Right atrium auricular region (tissue), 2 donors: ENCODE results near the gene RASL12. TPM values are rescaled to one million over a fixed set of nuclear protein-coding genes. Genes with fewer than 3 reads are reported as not detected.
A peak's percentile ranks its signal among the peaks of the same experiment; 100 is the strongest.

Experiments
- DNase-seq: peaks from one replicate; pipeline ENCODE4 v3.0.0-alpha.2; 2019; ENCODE audit warnings: low spot score
- H3K27ac ChIP-seq, 2 donors: fragments of 200-600 bp; sonication (generic); 1 replicate in 1 of 2; 2 replicates in 1 of 2; pipeline ENCODE4 v1.5.1; 2016 to 2019
- H3K27me3 ChIP-seq, 2 donors: fragments of 200-600 bp; sonication (generic); one replicate each; pipeline versions ENCODE4 v1.5.1 to v1.6.0; 2017 to 2019
- H3K36me3 ChIP-seq: fragments of 200-600 bp; sonication (generic); one replicate; pipeline ENCODE4 v1.5.1; 2016
- H3K4me1 ChIP-seq, 2 donors: fragments of 200-600 bp; sonication (generic); one replicate each; pipeline versions ENCODE4 v1.5.1 to v1.6.0; 2017 to 2019
- H3K4me3 ChIP-seq, 2 donors: fragments of 200-600 bp; sonication (generic); 1 replicate in 1 of 2; 2 replicates in 1 of 2; pipeline ENCODE4 v1.5.1; 2017 to 2019; ENCODE audit warnings: mild to moderate bottlenecking in 1 of 2, moderate library complexity in 1 of 2
- H3K9me3 ChIP-seq, 2 donors: fragments of 200-600 bp; sonication (generic); one replicate each; pipeline ENCODE4 v1.5.1; 2019
- CTCF ChIP-seq, 2 donors: fragments of 200-600 bp; sonication (generic); IDR thresholded peaks; one replicate each; pipeline ENCODE4 v1.5.1; 2019; ENCODE audit warnings: antibody characterized with exemption in 2 of 2
- total RNA-seq, 2 donors: library from RNA; depleted of rRNA; stranded (reverse); fragments of >200 nt; gene quantifications; one replicate each; pipeline ENCODE4 v1.1.0, GENCODE V29; 2016

The RASL12 gene
- total RNA-seq, 2 donors from 2014 or later = 83.3 to 183 TPM

- DNase-seq = no peak
- H3K27ac ChIP-seq = peak overlapping the region; percentile 91 to 98
- H3K4me1 ChIP-seq = peaks cover 0 to 61% of the 10 kb centered on the region in 2 donors
- H3K4me3 ChIP-seq = no peak overlapping the region
- no peak for TF ChIP-seq CTCF (IDR thresholded peaks at IDR 0.05)
- no peaks in the 10 kb centered on the region for H3K9me3 ChIP-seq
- H3K27me3 ChIP-seq = no peaks in the 10 kb centered on the region
- no peaks in the 10 kb centered on the region for H3K36me3 ChIP-seq
These were observed 4.8 kb upstream of the RASL12 start for GRCh38 chr15:65072617-65073016.

- Histone ChIP-seq H3K27ac (peak overlapping the region; percentile 91 to 98), H3K4me1 (peaks cover 0 to 59% of the 10 kb centered on the region in 2 donors), H3K36me3 (no peaks in the 10 kb centered on the region), H3K27me3 (no peaks in the 10 kb centered on the region), H3K4me3 (no peak overlapping the region), H3K9me3 (no peaks in the 10 kb centered on the region)
- TF ChIP-seq CTCF (IDR thresholded peaks at IDR 0.05) = no peak
- DNase-seq = no peak
These were observed 4.2 kb upstream of the RASL12 start for GRCh38 chr15:65072027-65072426.

- Histone ChIP-seq H3K27ac (peak overlapping the region; percentile 91 to 98), H3K9me3 (no peaks in the 10 kb centered on the region), H3K4me3 (no peak overlapping the region), H3K4me1 (peaks cover 0 to 52% of the 10 kb centered on the region in 2 donors), H3K36me3 (no peaks in the 10 kb centered on the region), H3K27me3 (no peaks in the 10 kb centered on the region)
- TF ChIP-seq CTCF (IDR thresholded peaks at IDR 0.05) = no peak
- no peak for DNase-seq
These were observed 3.6 kb upstream of the RASL12 start for GRCh38 chr15:65071381-65071811.

GRCh38 chr15:65069779-65070546 lies 2.2 kb upstream of the RASL12 start:
- TF ChIP-seq CTCF (IDR thresholded peaks at IDR 0.05) = no peak
- peaks cover 0 to 56% of the 10 kb centered on the region in 2 donors for H3K4me1 ChIP-seq
- H3K9me3 ChIP-seq = no peaks in the 10 kb centered on the region
- peaks cover 3% of the 10 kb centered on the region for H3K36me3 ChIP-seq
- H3K27me3 ChIP-seq = no peaks in the 10 kb centered on the region
- peak overlapping the region; percentile 91 to 98 for H3K27ac ChIP-seq
- no peak overlapping the region for H3K4me3 ChIP-seq
- DNase-seq = no peak

GRCh38 chr15:65069179-65069578 lies 1.4 kb upstream of the RASL12 start:
- no peak overlapping the region for H3K4me3 ChIP-seq
- no peak for TF ChIP-seq CTCF (IDR thresholded peaks at IDR 0.05)
- no peak for DNase-seq
- no peaks in the 10 kb centered on the region for H3K27me3 ChIP-seq
- H3K9me3 ChIP-seq = no peaks in the 10 kb centered on the region
- peaks cover 0 to 63% of the 10 kb centered on the region in 2 donors for H3K4me1 ChIP-seq
- H3K36me3 ChIP-seq = peaks cover 9% of the 10 kb centered on the region
- peak overlapping the region; percentile 91 to 98 for H3K27ac ChIP-seq
